Transverse colon (tissue), 3 donors: ENCODE results near the gene DIO3.

Experiments used
- CTCF ChIP-seq, 5 experiments: fragments of 200-600 bp in 3 of 5; fragments of 450-650 bp in 2 of 5; sonication (generic) in 3 of 5; IDR thresholded peaks; 1 replicate in 2 of 5; 2 replicates in 3 of 5; pipeline ENCODE4 v1.5.1; 2016 to 2017; ENCODE audit warnings: antibody characterized with exemption in 5 of 5, inconsistent platforms in 3 of 5, mild to moderate bottlenecking in 2 of 5, moderate library complexity in 1 of 5
- POLR2A ChIP-seq: fragments of 450-650 bp; IDR thresholded peaks from one replicate; pipeline ENCODE4 v1.6.1; 2016; ENCODE audit warnings: antibody characterized with exemption, mild to moderate bottlenecking, moderate library complexity

GRCh38 chr14:101529079-101529478, 32.2 kb upstream of the DIO3 start:
- TF ChIP-seq CTCF (IDR thresholded peaks at IDR 0.05) (no peak), POLR2A (no peak)
